Activated CD4-positive, CD25-positive, alpha-beta regulatory T cell treated with anti-CD3 and anti-CD28 coated beads, Interleukin-2, amount 50 U/mL, for 72 hours (primary cell): Measurements from ENCODE around the gene FNDC11.
"Not testable (repeated sequence)": the region's sequence is repeated elsewhere in the genome, so short reads cannot be mapped to it uniquely, and the experiment has no call there.

ENCODE experiments used
- DNase-seq: peaks from one replicate; pipeline ENCODE4 v3.0.0; 2021

FNDC11 gene

GRCh38 chr20:63554361-63555278 lies 661 bp downstream of the FNDC11 start:
- DNase-seq, result no peak

GRCh38 chr20:63555661-63556381 lies 1.9 kb downstream of the FNDC11 start:
- no peak for DNase-seq

GRCh38 chr20:63556873-63557478 lies 3.0 kb downstream of the FNDC11 start:
- no peak for DNase-seq

GRCh38 chr20:63557481-63557891 lies 3.5 kb downstream of the FNDC11 start:
- DNase-seq, result no peak

GRCh38 chr20:63558804-63559484 lies 5.0 kb downstream of the FNDC11 start:
- DNase-seq, result no peak

- DNase-seq, result not testable (repeated sequence)
Observed at GRCh38 chr20:63559485-63560332, 5.8 kb downstream of the FNDC11 start.

- DNase-seq, result no peak
Observed at GRCh38 chr20:63560333-63560805, 6.4 kb downstream of the FNDC11 start.

- no peak for DNase-seq
Observed at GRCh38 chr20:63560856-63561609, 7.1 kb downstream of the FNDC11 start.

- DNase-seq, result no peak
Observed at GRCh38 chr20:63561624-63562396, 7.9 kb downstream of the FNDC11 start.

- no peak for DNase-seq
Observed at GRCh38 chr20:63562461-63563224, 8.7 kb downstream of the FNDC11 start.

- no peak for DNase-seq
Observed at GRCh38 chr20:63563225-63563935, 9.4 kb downstream of the FNDC11 start.

GRCh38 chr20:63564036-63564810 lies 10.3 kb downstream of the FNDC11 start:
- no peak for DNase-seq

GRCh38 chr20:63565021-63565698 lies 11.2 kb downstream of the FNDC11 start:
- no peak for DNase-seq

- DNase-seq, result no peak
Observed at GRCh38 chr20:63565699-63566335, 11.9 kb downstream of the FNDC11 start.

GRCh38 chr20:63566395-63567135 lies 12.6 kb downstream of the FNDC11 start:
- no peak for DNase-seq

GRCh38 chr20:63567136-63567385 lies 13.1 kb downstream of the FNDC11 start:
- DNase-seq, result no peak
